Spleen (tissue), 7 donors: ENCODE measurements around the gene GYPC.

ENCODE experiments used
- CTCF ChIP-seq, 11 experiments: fragments of 200-600 bp in 7 of 11; fragments of 450-650 bp in 4 of 11; sonication (generic) in 4 of 11; IDR thresholded peaks in 8 of 11; conservative IDR thresholded peaks in 3 of 11; 1 replicate in 7 of 11; 2 replicates in 4 of 11; pipeline versions ENCODE4 v1.4.0 to v1.8.0; 2016 to 2021; ENCODE audit warnings: antibody characterized with exemption in 11 of 11, inconsistent platforms in 4 of 11, mild to moderate bottlenecking in 1 of 11
- POLR2A ChIP-seq, 3 donors: fragments of 450-650 bp; IDR thresholded peaks; one replicate each; pipeline ENCODE4 v1.5.1; 2017; ENCODE audit warnings: antibody characterized with exemption in 3 of 3, mild to moderate bottlenecking in 1 of 3
- POLR2AphosphoS5 ChIP-seq, 3 donors: sonication (generic); formaldehyde crosslinking; IDR thresholded peaks; one replicate each; pipeline ENCODE4 v1.5.1; 2017; ENCODE audit warnings: antibody characterized with exemption in 3 of 3
- donor health status: DM: no; HTN: no; CAD: no; lungs with moderate emphysema.
- donor health status: DM: no; HTN: no; CAD: no.
- donor health status: DM: no; HTN: no; CAD: no.

GRCh38 chr2:126699716-126700581 lies 44.0 kb downstream of the GYPC start:
- TF ChIP-seq POLR2A (IDR thresholded peaks at IDR 0.05) (no peak), CTCF (IDR thresholded peaks at IDR 0.05 in 8 of 11, conservative IDR thresholded peaks at IDR 0.05 in 3 of 11) (no peak), POLR2AphosphoS5 (IDR thresholded peaks at IDR 0.05) (peak in 1 of 3 donors; percentile 22)
